ENCODE data around the gene CSTB.

The CSTB gene

GRCh38 chr21:43728467-43729390, 47.4 kb downstream of the CSTB start:
- peak overlapping the region; percentile 69 to 76 for H3K4me3 ChIP-seq (ENCODE audit: low read depth in 1 of 2, low read length in 1 of 2)
- H3K27me3 ChIP-seq, result no peaks in the 10 kb centered on the region
- peak; percentile 20 for TF ChIP-seq CTCF (IDR thresholded peaks at IDR 0.05)
- H3K9me3 ChIP-seq, result no peaks in the 10 kb centered on the region
- H3K4me1 ChIP-seq (ENCODE audit: control insufficient read depth in 1 of 2, insufficient read depth in 1 of 2, low read depth in 1 of 2, low read length in 1 of 2), result peaks cover 92 to 97% of the 10 kb centered on the region in 2 experiments
- peak overlapping the region; percentile 94 for H3K27ac ChIP-seq
- H3K36me3 ChIP-seq, result peaks cover 19% of the 10 kb centered on the region

GRCh38 chr21:43728154-43728466, 48.0 kb downstream of the CSTB start:
- H3K4me3 ChIP-seq (ENCODE audit: low read depth in 1 of 2, low read length in 1 of 2), result peak overlapping the region; percentile 69 to 76

GRCh38 chr21:43727519-43728153, 48.5 kb downstream of the CSTB start:
- Histone ChIP-seq H3K4me3 (ENCODE audit: low read depth in 1 of 2, low read length in 1 of 2) (peak overlapping the region; percentile 69 to 76), H3K27ac (peak overlapping the region; percentile 94), H3K36me3 (peaks cover 24% of the 10 kb centered on the region), H3K27me3 (no peaks in the 10 kb centered on the region), H3K4me1 (ENCODE audit: control insufficient read depth in 1 of 2, insufficient read depth in 1 of 2, low read depth in 1 of 2, low read length in 1 of 2) (peaks cover 95 to 98% of the 10 kb centered on the region in 2 experiments), H3K9me3 (no peaks in the 10 kb centered on the region)
- TF ChIP-seq CTCF (IDR thresholded peaks at IDR 0.05), result no peak

More at GRCh38 chr21:43728154-43728466, 48.0 kb downstream of the CSTB start:
- H3K4me1 ChIP-seq (ENCODE audit: control insufficient read depth in 1 of 2, insufficient read depth in 1 of 2, low read depth in 1 of 2, low read length in 1 of 2), result peaks cover 92 to 97% of the 10 kb centered on the region in 2 experiments
- H3K27me3 ChIP-seq, result no peaks in the 10 kb centered on the region
- peaks cover 24% of the 10 kb centered on the region for H3K36me3 ChIP-seq
- H3K9me3 ChIP-seq, result no peaks in the 10 kb centered on the region
- TF ChIP-seq CTCF (IDR thresholded peaks at IDR 0.05), result no peak
- H3K27ac ChIP-seq, result peak overlapping the region; percentile 94

- Histone ChIP-seq H3K4me3 (ENCODE audit: low read depth in 1 of 2, low read length in 1 of 2) (peak overlapping the region; percentile 69 to 76), H3K27ac (peak overlapping the region; percentile 94), H3K36me3 (peaks cover 20% of the 10 kb centered on the region), H3K9me3 (no peaks in the 10 kb centered on the region), H3K4me1 (ENCODE audit: control insufficient read depth in 1 of 2, insufficient read depth in 1 of 2, low read depth in 1 of 2, low read length in 1 of 2) (peaks cover 98 to 100% of the 10 kb centered on the region in 2 experiments), H3K27me3 (no peaks in the 10 kb centered on the region)
- no peak for TF ChIP-seq CTCF (IDR thresholded peaks at IDR 0.05)
Observed at GRCh38 chr21:43726686-43727518, 49.2 kb downstream of the CSTB start.
